GM18951 (cell line): ENCODE results near the gene CTXND1.

ENCODE experiments used
- POLR2A ChIP-seq: IDR thresholded peaks from 4 replicates; pipeline ENCODE4 v1.6.1; 2011; ENCODE audit warnings: mild to moderate bottlenecking; ENCODE audit not compliant: insufficient read length, insufficient read depth; ENCODE audit errors: extremely low read depth
- in situ Hi-C: fragments of 300-500 bp; cut with MboI; formaldehyde crosslinking; loops from one replicate; pipeline ENCODE4 v1.12.0; 2022; ENCODE audit warnings: low sequenced_read_pairs, mixed read lengths, inconsistent platforms; ENCODE audit not compliant: unreplicated experiment

The CTXND1 gene

DNA sequence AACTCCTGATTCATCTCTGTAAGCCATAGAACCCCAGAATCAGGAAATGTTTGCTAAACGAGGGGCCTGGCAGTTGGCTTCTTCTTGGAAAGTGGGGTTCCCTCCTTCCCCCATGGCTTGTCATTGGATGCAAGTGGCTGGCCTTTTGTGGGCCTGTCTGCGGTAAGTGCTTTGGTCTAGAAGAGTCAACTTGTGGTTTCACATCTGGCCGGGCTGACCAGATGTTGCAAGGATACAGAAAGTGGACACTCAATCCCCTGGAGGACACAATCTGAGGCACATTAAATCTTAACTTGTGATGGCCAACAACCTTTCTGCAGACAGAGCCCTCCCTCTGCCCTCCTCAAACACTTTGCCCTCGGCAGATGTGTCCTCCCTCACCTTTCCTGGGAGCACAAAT is 98.1 kb downstream of the CTXND1 start:
- in situ Hi-C loops: loop anchor here (25.0 kb wide), 1 partner anchor 267 kb away; the partner anchor contains the start of gene MTHFS

GRCh38 chr15:80152896-80153876 is 98.8 kb downstream of the CTXND1 start, which contains the start of gene FAH:
Gene FAH, plus strand, starts transcription at chr15:80152999. Its CDS starts 56 bp downstream, at chr15:80153055.
- in situ Hi-C loops: loop anchor here (25.0 kb wide), 1 partner anchor 266 kb away; the partner anchor contains the start of gene MTHFS
- TF ChIP-seq POLR2A: peak; percentile 32

More for the DNA sequence above, 98.1 kb downstream of the CTXND1 start:
- no peak for TF ChIP-seq POLR2A

DNA sequence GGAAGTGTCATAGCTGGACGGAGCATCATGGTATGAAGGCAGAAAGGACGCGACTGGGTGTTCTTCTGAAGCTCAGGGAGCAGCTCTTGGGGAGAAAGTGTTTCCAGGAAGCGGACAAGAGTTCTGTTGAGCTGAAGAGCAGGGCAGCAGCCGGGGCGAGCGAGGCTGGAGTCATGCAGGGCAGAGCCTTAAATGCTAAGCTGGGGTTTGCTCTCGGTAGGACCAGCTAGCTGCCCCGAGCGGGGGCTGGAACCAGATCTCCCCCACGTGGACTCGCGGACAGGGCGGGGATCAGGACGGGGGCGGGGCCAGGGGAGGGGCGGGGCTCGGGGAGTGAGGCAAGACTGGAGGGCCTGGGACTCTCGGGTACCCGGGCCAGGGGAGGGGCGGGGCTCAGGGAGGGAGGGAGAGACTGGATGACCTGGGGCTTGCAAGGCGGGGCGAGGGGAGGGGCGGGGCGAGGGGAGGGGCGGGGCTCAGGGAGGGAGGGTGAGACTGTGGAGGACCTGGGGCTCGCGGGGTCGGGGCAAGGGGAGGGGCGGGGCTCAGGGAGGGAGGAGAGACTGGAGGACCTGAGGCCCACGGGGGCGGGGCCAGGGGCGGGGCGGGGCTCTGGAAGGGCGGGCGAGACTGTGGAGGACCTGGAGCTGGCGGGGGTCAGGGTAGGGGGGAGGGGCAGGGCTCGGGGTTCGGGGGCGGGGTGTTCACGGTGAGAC is 99.7 kb downstream of the CTXND1 start:
- TF ChIP-seq POLR2A: peak; percentile 16
- in situ Hi-C loops: loop anchor here (25.0 kb wide), 1 partner anchor 265 kb away; the partner anchor contains the start of gene MTHFS

DNA sequence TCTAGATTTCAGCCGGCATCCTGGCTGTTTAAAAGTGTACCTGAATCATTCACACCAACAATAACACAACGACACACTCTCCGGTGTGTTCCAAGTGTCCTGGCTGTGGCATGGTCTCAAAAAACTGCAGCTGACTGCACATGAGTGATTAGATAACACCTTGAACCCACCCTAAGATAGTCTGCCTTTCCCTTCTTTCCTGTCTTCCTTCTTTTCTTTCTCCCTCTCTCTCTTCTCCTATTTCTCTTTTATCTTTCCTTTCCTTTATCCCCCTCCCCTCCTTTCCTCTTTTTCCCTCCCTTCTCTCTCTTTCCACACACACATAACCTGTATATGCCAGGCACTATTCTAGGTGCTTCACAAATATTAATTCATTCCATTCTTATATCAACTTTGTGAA is 100.4 kb downstream of the CTXND1 start:
- in situ Hi-C loops: loop anchor here (25.0 kb wide), 1 partner anchor 264 kb away; the partner anchor contains the start of gene MTHFS

DNA sequence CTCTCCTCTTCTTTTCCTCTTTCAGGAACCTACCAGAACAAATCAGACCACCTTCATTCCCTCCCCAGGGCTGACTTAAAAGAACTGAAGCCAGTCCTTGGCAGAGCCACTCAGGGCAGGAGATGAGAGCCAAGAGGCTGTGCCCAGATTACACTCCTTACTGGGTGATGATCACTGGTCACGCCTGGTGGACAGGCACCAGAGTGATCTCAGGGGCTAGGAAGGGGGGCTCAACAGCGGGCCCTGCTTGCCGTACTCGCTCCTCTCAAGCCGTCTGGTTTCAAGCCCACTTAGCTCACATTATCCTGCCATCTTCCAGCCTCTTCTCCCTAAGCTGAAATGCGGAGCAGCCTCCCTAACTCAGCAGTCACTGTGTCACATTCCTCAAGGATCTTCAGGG is 100.9 kb downstream of the CTXND1 start:
- in situ Hi-C loops: loop anchor here (25.0 kb wide), 1 partner anchor 264 kb away; the partner anchor contains the start of gene MTHFS
- no peak for TF ChIP-seq POLR2A

More for the DNA sequence above, 100.4 kb downstream of the CTXND1 start:
- no peak for TF ChIP-seq POLR2A
